Natural killer cell (primary cell): Measurements from ENCODE around the gene PROC. TPM values are rescaled to one million over a fixed set of nuclear protein-coding genes. Genes with fewer than 3 reads are reported as not detected.

Experiments used
- ATAC-seq, 3 donors: fragments of 150-1000 bp in 2 of 3; fragments of 200-7000 bp in 1 of 3; cut with Tn5 transposase; 1 replicate in 1 of 3; 2 replicates in 2 of 3; pipeline ENCODE4 v1.10.0; 2021; ENCODE audit warnings: mild to moderate bottlenecking in 2 of 3, moderate library complexity in 2 of 3
- DNase-seq, 2 donors: peaks; one replicate each; pipeline versions ENCODE4 v3.0.0 to v3.0.0-alpha.2; 2013 to 2021; ENCODE audit warnings: mixed read lengths in 1 of 2
- H3K27ac ChIP-seq: one replicate; pipeline ENCODE4 v1.5.1; 2013; ENCODE audit warnings: mild to moderate bottlenecking, low read length
- H3K27me3 ChIP-seq: one replicate; pipeline ENCODE4 v1.6.1; 2013; ENCODE audit warnings: low read length; ENCODE audit not compliant: control insufficient read depth, insufficient read depth
- H3K36me3 ChIP-seq: one replicate; pipeline ENCODE4 v1.6.1; 2013; ENCODE audit warnings: low read length; ENCODE audit not compliant: control insufficient read depth, insufficient read depth
- H3K4me1 ChIP-seq: one replicate; pipeline ENCODE4 v1.6.1; 2013; ENCODE audit warnings: low read length; ENCODE audit not compliant: control insufficient read depth, insufficient read depth
- H3K4me3 ChIP-seq: one replicate; pipeline ENCODE4 v1.5.1; 2013; ENCODE audit warnings: low read length
- H3K9me3 ChIP-seq: one replicate; pipeline ENCODE4 v1.6.1; 2013; ENCODE audit warnings: low read length; ENCODE audit not compliant: control insufficient read depth, insufficient read depth
- H3K27ac Mint-ChIP-seq, 2 donors: one replicate each; pipeline ENCODE4 v1.8.0; 2022; ENCODE audit warnings: mild to moderate bottlenecking in 2 of 2, mixed read lengths in 2 of 2, moderate library complexity in 1 of 2
- H3K27me3 Mint-ChIP-seq, 2 donors: one replicate each; pipeline ENCODE4 v1.8.0; 2022; ENCODE audit warnings: low read depth in 2 of 2, mixed read lengths in 2 of 2
- H3K36me3 Mint-ChIP-seq: one replicate; pipeline ENCODE4 v1.8.0; 2022; ENCODE audit warnings: mixed read lengths
- H3K4me1 Mint-ChIP-seq, 2 donors: one replicate each; pipeline ENCODE4 v1.8.0; 2022; ENCODE audit warnings: mixed read lengths in 2 of 2
- H3K4me3 Mint-ChIP-seq: one replicate; pipeline ENCODE4 v1.8.0; 2022; ENCODE audit warnings: mild to moderate bottlenecking, moderate library complexity, mixed read lengths
- H3K9me3 Mint-ChIP-seq, 2 donors: one replicate each; pipeline ENCODE4 v1.8.0; 2022; ENCODE audit warnings: mixed read lengths in 2 of 2
- CTCF ChIP-seq: fragments of 200-600 bp; IDR thresholded peaks from one replicate; pipeline ENCODE4 v1.8.0; 2022; ENCODE audit warnings: antibody characterized with exemption
- WGBS: methylation state at CpG from one replicate; pipeline ENCODE4 v1.1.7; 2013; ENCODE audit warnings: missing lambda C conversion rate; ENCODE audit not compliant: insufficient coverage; 5-methylcytosine and 5-hydroxymethylcytosine counted together
- intact Hi-C: fragments of 100-400 bp; cut with micrococcal nuclease; formaldehyde crosslinking; loops from one replicate; pipeline ENCODE4 v1.14.2; 2022
- total RNA-seq, 4 donors: library from RNA; stranded (reverse); fragments of 120-200 nt in 1 of 4; gene quantifications; one replicate each; pipeline versions ENCODE4 v1.2.3 to v1.2.4, GENCODE V29; 2013 to 2022

The PROC gene
- total RNA-seq, 3 donors from 2014 or later (not counting 1 experiment from before 2014, with no cell fraction given) = not detected

GRCh38 chr2:127423478-127423843 lies 5.2 kb downstream of the PROC start:
- DNase-seq (no peak), ATAC-seq (peak in 1 of 3 donors; percentile 10)
- no peak overlapping the region for H3K4me3 Mint-ChIP-seq
- WGBS = 6% methylated on average over 29 of the region's 29 CpGs
- intact Hi-C loops = no loop called here
- no peak overlapping the region for H3K27ac ChIP-seq
- H3K36me3 Mint-ChIP-seq = no peaks in the 10 kb centered on the region
- no peak overlapping the region for H3K27ac Mint-ChIP-seq
- H3K27me3 Mint-ChIP-seq = peaks cover 23 to 46% of the 10 kb centered on the region in 2 donors
- H3K36me3 ChIP-seq = no peaks in the 10 kb centered on the region
- peaks cover 0 to 5% of the 10 kb centered on the region in 2 donors for H3K4me1 Mint-ChIP-seq
- peaks cover 15% of the 10 kb centered on the region for H3K4me1 ChIP-seq
- H3K9me3 ChIP-seq = no peaks in the 10 kb centered on the region
- TF ChIP-seq CTCF = no peak
- peak overlapping the region; percentile 19 for H3K4me3 ChIP-seq
- H3K27me3 ChIP-seq = peaks cover 14% of the 10 kb centered on the region
- H3K9me3 Mint-ChIP-seq = no peaks in the 10 kb centered on the region

- Mint-ChIP-seq H3K36me3 (no peaks in the 10 kb centered on the region), H3K9me3 (no peaks in the 10 kb centered on the region), H3K4me3 (no peak overlapping the region), H3K27me3 (peaks cover 23 to 46% of the 10 kb centered on the region in 2 donors), H3K27ac (no peak overlapping the region), H3K4me1 (peaks cover 0 to 5% of the 10 kb centered on the region in 2 donors)
- Histone ChIP-seq H3K36me3 (no peaks in the 10 kb centered on the region), H3K4me1 (peaks cover 15% of the 10 kb centered on the region), H3K27me3 (peaks cover 14% of the 10 kb centered on the region), H3K27ac (no peak overlapping the region), H3K4me3 (no peak overlapping the region), H3K9me3 (no peaks in the 10 kb centered on the region)
- intact Hi-C loops = no loop called here
- WGBS = 71% methylated on average over 1 of the region's 1 CpG
- DNase-seq (no peak), ATAC-seq (no peak)
- no peak for TF ChIP-seq CTCF
Measured at GRCh38 chr2:127423880-127424279, 5.7 kb downstream of the PROC start.

GRCh38 chr2:127424598-127425520 lies 6.6 kb downstream of the PROC start:
- H3K4me3 ChIP-seq = no peak overlapping the region
- H3K36me3 ChIP-seq = no peaks in the 10 kb centered on the region
- DNase-seq (no peak), ATAC-seq (no peak)
- no peaks in the 10 kb centered on the region for H3K9me3 ChIP-seq
- Mint-ChIP-seq H3K27ac (no peak overlapping the region), H3K27me3 (peaks cover 23 to 43% of the 10 kb centered on the region in 2 donors), H3K9me3 (no peaks in the 10 kb centered on the region), H3K4me3 (no peak overlapping the region), H3K36me3 (no peaks in the 10 kb centered on the region), H3K4me1 (peaks cover 0 to 5% of the 10 kb centered on the region in 2 donors)
- H3K4me1 ChIP-seq = peaks cover 15% of the 10 kb centered on the region
- intact Hi-C loops = no loop called here
- no peak for TF ChIP-seq CTCF
- peaks cover 14% of the 10 kb centered on the region for H3K27me3 ChIP-seq
- 88% methylated on average over 12 of the region's 13 CpGs for WGBS
- no peak overlapping the region for H3K27ac ChIP-seq
